Fibroblast of peridontal ligament (primary cell): ENCODE results near the gene ASB11.
A peak's percentile ranks its signal among the peaks of the same experiment; 100 is the strongest.

Experiments used
- DNase-seq: peaks from one replicate; pipeline ENCODE4 v3.0.0-alpha.2; 2010; ENCODE audit errors: extremely low read depth

Gene ASB11

DNA sequence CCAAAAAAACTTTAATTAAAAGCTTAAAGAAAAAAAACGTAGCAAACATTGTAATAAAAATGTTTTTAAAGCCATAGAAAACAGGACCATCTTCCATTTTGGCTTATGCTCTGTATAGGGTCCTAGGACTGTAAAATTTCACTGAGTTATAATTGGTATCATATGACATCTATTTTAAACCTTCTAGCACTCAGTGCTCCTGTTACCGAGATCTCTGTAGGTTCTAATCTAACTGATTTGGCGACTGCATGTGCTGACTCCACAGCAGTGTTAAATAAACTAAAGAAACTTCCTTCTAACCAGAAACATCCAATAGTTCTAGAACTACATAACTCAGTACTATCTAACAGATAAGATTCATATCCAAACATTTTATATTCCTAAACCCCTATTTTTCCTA, at the start of gene ASB11:
Gene ASB11, minus strand, starts transcription at position 132 of the 400 bp plus-strand sequence. Its CDS starts 35 bp downstream, at position 97.
- no peak for DNase-seq

DNA sequence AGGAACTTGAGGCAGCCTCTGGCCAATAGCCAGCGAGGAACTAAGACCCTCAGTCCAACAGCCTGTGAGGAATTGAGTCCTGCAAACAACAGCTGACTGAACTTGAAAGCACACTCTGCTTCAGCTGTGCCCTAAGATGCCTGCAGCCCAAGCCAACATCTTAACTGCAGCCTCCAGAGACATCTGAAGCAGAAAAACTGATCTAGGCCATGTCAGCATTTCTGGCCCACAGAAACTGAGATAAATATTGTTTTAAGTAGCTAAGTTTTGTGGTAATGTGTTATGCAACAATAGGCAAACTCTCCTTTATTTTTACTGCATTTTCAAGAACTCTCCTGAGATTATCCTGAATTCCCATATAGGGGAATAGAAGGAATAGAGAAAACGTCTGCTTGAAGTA, 44.3 kb upstream of the ASB11 start:
- DNase-seq = peak; percentile 89

- DNase-seq = no peak
These were observed 43.1 kb upstream of the ASB11 start for GRCh38 chrX:15358533-15358932.

DNA sequence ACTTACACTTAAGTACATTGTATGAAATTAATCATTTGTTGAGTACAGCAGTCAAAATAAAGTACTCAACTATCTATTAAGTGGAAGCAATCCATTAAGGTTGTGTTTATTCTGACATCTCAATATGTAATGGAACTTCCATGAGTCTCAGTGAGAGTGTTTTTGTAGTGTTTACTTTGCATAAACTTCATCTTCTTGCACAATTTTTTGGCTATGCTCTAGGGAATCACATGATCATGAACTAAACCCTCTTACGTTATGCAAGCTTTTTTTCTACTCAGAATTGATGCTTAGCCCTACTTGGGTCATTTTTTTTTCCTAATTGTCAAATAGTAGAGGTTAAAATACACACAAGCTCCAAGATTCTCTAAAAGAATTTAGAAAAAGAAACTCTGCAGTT, 41.0 kb upstream of the ASB11 start:
- peak; percentile 92 for DNase-seq

- no peak for DNase-seq
These were observed 35.0 kb upstream of the ASB11 start for GRCh38 chrX:15350329-15350996.

DNA sequence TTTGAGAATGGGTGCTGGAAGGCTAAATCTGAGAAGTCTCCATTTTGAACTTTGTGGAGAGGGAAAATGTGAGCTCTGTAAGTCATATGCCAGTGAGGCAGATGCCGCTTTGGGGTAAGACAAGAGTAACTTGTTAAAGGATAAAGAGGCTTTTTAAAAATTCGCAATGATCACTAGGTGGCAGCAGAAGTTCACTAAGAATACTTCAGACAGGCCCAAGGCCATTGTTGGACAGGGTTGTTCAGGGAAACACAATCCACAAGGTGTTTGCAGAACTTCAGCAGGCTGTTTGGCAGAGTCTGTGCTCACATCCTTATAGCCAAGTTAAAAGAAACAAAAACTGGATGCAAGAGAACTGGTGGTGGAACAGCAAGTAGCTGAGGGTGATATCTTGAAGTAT, 33.6 kb upstream of the ASB11 start:
- DNase-seq = peak; percentile 86

GRCh38 chrX:15345976-15346375, 30.5 kb upstream of the ASB11 start:
- no peak for DNase-seq

GRCh38 chrX:15344106-15344505, 28.7 kb upstream of the ASB11 start:
- DNase-seq = no peak

GRCh38 chrX:15343075-15343476, 27.6 kb upstream of the ASB11 start:
- DNase-seq = peak; percentile 13

GRCh38 chrX:15340867-15341266, 25.4 kb upstream of the ASB11 start:
- no peak for DNase-seq

DNA sequence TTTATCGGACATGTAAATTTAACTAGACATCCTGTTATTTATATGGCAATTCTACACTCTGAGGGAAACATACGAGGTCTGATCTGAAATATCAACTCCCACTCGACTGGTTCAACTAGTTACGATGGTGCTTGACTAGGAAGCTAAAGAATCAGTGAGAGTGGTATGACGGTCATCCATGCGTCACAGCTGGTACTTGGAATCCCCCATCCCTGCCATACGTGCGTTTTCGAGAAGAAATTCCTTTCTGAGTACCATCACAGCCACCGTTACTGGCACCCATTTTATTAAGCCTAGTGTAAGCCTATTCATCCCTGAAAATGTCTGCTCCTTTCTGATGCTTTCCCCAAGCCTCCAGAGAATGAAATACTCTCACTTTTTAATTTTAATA, 20.6 kb upstream of the ASB11 start:
- peak; percentile 74 for DNase-seq

- DNase-seq = peak; percentile 94
These were observed 19.9 kb upstream of the ASB11 start, which contains the start of gene PIGA for GRCh38 chrX:15335135-15336022. Gene PIGA, minus strand, starts transcription at chrX:15335523. Its CDS starts 3,593 bp downstream, at chrX:15331930.

DNA sequence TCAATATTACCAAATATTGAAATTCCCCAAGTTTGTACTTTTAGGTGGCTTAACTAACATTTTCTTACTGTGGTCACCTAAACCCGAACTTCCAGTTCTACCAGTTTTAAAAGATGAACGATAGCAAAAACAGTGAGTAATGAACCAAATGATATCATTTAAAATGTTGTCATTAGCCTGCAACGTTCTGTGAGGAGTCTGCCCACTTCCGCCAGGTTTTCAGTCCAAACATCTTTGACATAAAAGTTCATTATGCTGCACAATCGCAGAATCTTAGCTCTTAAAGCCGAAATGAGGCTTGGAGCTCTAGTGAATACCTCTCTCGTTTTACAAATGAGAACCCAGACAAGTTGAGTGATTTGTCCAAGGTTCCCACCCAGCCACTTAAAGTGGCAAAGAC, 19.1 kb upstream of the ASB11 start:
- DNase-seq = peak; percentile 18

DNA sequence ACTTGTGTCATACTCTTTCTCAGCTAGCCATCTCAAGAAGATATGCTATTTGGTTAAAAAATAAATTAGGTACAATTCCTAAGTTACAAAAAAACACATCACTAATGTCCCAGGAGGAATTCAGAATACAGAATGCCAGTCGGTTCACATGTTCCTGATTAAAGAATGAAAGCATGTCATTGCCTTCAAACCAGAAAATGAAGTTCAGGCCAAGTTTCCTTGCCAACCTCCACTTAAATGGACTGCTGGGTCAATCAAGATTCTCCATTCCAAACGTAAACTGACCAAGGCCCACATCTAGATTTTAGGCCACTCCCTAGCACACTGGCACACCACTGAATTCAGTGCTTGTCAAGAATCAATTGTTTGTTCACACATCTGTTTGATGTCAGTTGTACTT, 13.4 kb upstream of the ASB11 start:
- DNase-seq = peak; percentile 67

GRCh38 chrX:15328131-15328530, 12.7 kb upstream of the ASB11 start:
- no peak for DNase-seq

DNA sequence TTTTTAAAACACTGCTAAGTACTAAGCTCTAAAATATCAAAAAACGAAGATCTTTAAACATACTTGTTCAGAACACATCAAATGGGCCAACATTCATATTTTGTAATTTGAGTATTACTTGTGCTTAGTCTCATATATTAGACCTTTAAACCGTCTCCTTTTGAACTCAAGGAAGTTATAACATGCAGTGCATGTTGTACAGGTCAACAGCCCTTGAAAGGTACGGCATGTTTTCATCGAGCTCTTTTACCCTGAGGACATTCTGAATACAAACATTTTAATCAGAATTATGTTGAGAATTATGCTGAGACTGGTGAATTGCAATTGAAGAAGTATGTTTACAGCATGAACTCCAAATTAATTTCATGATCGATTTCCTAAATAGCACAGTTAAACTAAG, 7.0 kb upstream of the ASB11 start:
- DNase-seq = no peak

- no peak for DNase-seq
These were observed 6.6 kb upstream of the ASB11 start for GRCh38 chrX:15322072-15322471.

DNA sequence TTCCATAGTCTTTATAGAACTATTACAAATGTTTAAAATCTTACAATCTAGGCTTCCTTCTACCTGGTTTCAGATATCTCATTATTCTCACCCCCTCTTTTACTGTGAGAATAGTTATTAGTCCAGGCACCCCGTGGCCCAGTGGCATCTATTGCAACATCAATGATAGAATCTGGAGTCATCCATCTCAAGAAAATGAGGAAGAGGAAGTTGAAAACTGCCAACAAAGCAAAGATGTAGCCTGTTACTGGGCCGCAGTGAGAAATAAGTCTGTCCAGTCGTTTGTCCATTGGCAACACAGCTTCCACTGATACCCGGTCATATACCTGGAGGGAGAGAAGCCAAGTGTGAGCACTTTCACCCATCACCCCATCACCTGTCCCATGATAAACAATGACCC, 6.0 kb upstream of the ASB11 start:
- DNase-seq = no peak

DNA sequence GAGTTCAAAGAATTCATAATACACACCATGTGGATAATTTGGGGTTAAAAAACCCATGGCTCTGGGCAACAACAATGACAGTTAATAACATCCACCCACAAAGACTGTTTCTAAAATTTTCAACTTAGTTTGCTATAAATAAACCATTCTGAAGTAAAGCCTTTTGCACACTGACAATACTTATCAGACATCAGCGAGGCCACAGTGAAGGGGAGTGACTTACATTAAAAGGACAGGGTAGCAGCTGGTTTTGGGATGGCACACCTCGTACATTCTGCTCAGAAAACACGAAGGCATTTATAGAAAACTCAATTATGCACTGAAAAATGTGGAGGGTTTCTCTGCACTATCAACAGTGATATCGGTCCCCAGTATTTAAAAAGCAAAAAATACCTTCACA, 4.9 kb upstream of the ASB11 start:
- DNase-seq = no peak

- DNase-seq = no peak
These were observed 3.6 kb upstream of the ASB11 start for GRCh38 chrX:15319075-15319474.

DNA sequence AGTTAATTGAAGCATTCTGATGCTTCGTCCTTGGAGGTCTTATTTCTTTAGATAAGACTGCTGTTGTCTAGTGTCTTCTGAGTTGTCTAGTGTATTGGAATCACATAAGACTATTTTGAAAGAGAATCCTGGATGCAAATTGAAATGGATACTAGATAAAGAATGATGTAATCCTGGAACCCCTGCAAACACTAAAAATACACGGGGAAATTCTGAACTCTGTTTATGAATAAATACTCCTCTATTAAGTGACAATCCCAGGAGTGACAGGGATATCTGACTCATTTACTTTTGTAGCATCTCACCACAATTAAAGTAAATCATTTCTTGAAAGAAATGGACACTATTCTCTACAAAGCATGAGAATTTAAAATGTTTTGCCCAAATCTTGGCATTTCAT, 968 bp downstream of the ASB11 start:
- DNase-seq = no peak

DNA sequence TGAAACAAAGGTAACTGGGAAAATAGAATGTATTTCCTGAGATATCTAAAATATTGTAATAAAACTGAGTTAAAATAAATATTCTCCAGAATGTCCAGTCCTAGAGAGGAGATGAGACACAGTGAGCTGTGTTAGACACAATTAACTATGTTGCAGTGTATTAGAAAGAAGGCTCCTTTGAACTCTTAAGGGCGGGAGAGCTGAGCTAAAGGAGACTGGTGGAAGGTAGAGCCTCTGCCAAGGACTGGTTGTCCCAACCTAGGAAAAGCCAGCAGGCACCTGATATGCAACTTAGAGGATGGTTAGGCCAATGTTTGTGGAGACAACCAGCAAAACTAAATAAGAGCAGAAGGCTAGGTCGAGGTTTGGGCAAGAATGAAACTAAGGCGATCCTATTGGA, 4.3 kb downstream of the ASB11 start:
- no peak for DNase-seq

DNA sequence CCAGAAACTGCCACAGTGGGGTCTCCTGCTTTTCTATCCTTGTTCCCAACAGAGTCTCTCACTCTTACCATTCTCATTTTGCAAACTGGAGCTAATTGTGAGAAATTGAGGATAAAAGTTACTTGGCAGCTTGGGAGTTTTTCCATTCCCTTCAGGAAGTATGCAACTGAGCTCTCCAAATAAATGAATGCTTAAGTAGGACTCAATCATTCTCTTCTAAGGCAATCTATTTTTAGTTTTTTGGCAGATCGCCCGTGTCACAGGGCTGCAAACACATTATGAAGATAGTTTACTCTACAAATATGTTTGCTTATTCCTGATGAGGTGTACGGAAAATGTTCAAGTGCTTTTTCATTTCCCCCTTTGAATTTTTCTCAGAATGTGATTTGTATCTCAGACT, 5.3 kb downstream of the ASB11 start:
- peak; percentile 49 for DNase-seq
